HepG2 (cell line): ENCODE data around the gene PRELID1. TPM values are rescaled to one million over a fixed set of nuclear protein-coding genes. Genes with fewer than 3 reads are reported as not detected.

Source experiments
- ATF1 ChIP-seq: IDR thresholded peaks from 2 replicates; pipeline ENCODE4 v1.6.1; 2016; ENCODE audit warnings: mild to moderate bottlenecking, control low read depth
- ATF7 ChIP-seq, 2 experiments: fragments of 450-650 bp in 1 of 2; sonication (generic) in 1 of 2; formaldehyde crosslinking in 1 of 2; IDR thresholded peaks; 2 replicates each; pipeline versions ENCODE4 v1.4.0 to v1.6.1; 2016 to 2020; ENCODE audit warnings: antibody characterized with exemption in 1 of 2, mild to moderate bottlenecking in 1 of 2, missing genetic modification reagents in 1 of 2
- CHD2 ChIP-seq: IDR thresholded peaks from 2 replicates; pipeline ENCODE4 v1.6.1; 2011; ENCODE audit warnings: low read depth, low read length, improper control_type of control experiment
- EED ChIP-seq: sonication (generic); formaldehyde crosslinking; IDR thresholded peaks from 2 replicates; pipeline ENCODE4 v1.5.0; 2020; ENCODE audit warnings: mild to moderate bottlenecking, missing genetic modification reagents
- FLYWCH1 ChIP-seq: sonication (generic); formaldehyde crosslinking; IDR thresholded peaks from 2 replicates; pipeline ENCODE4 v1.8.1; 2023; ENCODE audit warnings: mild to moderate bottlenecking, missing genetic modification reagents
- GMEB1 ChIP-seq: sonication (generic); formaldehyde crosslinking; IDR thresholded peaks from 2 replicates; pipeline ENCODE4 v1.5.1; 2020; ENCODE audit warnings: missing genetic modification reagents, mild to moderate bottlenecking, borderline replicate concordance
- KDM2A ChIP-seq: sonication (generic); formaldehyde crosslinking; IDR thresholded peaks from 2 replicates; pipeline ENCODE4 v1.4.0; 2020; ENCODE audit warnings: low read depth, missing genetic modification reagents, borderline replicate concordance
- KLF6 ChIP-seq: IDR thresholded peaks from 2 replicates; pipeline ENCODE4 v1.8.0; 2016; ENCODE audit warnings: missing biosample characterization, missing genetic modification reagents
- PITX1 ChIP-seq: sonication (generic); formaldehyde crosslinking; IDR thresholded peaks from 2 replicates; pipeline ENCODE4 v1.5.1; 2020; ENCODE audit warnings: mild to moderate bottlenecking, missing genetic modification reagents
- RXRA ChIP-seq: sonication (generic); formaldehyde crosslinking; IDR thresholded peaks from 2 replicates; pipeline ENCODE4 v1.5.1; 2020; ENCODE audit warnings: missing genetic modification reagents
- polyA plus RNA-seq, 8 experiments: library from polyadenylated mRNA; depleted of rRNA in 3 of 8; stranded (reverse) in 7 of 8; unstranded in 1 of 8; fragments of >200 nt; fragmentation: Illumina TruSeq in 4 of 8; extraction: Trizol in 4 of 8; gene quantifications; 2 replicates each; pipeline versions ENCODE4 v1.2.1 to v1.2.3, GENCODE V29; 2011 to 2016; ENCODE audit warnings: low read depth in 4 of 8, missing spikeins in 1 of 8, mixed read lengths in 1 of 8; ENCODE audit not compliant: insufficient read depth in 1 of 8
- total RNA-seq, 5 experiments: library from RNA; depleted of rRNA; stranded (reverse); fragments of >200 nt; fragmentation: Illumina TruSeq; extraction: Trizol; gene quantifications; 2 replicates each; pipeline ENCODE4 v1.2.3, GENCODE V29; 2016; ENCODE audit warnings: low read depth in 1 of 5
- TF ChIP-seq, protein P1 (sequence below): sonication (generic); formaldehyde crosslinking; IDR thresholded peaks from 2 replicates; pipeline ENCODE4 v1.5.1; 2020; ENCODE audit warnings: missing genetic modification reagents, mild to moderate bottlenecking, borderline replicate concordance
- TF ChIP-seq, protein P2 (sequence below): conservative IDR thresholded peaks from 2 replicates; pipeline ENCODE4 v1.6.1; 2018; ENCODE audit warnings: missing genetic modification reagents

The PRELID1 gene
- total and polyA plus RNA-seq, 2 of the 13 experiments (the other 11 are each of a cell fraction or from before 2014, with no cell fraction given), result 250 to 271 TPM

DNA sequence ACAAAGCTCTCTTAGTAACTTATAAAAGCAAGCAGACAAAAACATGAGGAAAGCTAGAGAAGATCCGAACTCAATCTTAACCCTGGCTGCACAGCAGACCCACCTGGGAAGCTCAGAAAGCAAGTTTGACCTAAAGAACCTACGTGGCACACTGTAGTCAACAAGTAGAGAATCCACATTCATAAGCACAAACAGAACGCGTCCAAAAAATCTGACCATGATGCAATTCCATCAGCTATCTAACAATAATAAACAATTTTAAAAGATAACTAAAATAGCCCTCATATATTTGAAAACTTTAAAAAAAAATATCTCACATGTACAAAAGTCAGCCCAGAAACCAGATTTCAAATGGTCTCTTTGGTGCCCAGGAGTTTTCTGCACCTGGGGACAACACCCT lies 43.2 kb downstream of the PRELID1 start (continued):
- TF ChIP-seq KLF6 (CRISPR knock-in tag) (no peak), GMEB1 (CRISPR knock-in tag) (no peak), CHD2 (no peak), ATF7 (IDR thresholded peaks at IDR 0.05) (no peak), ATF7 (CRISPR knock-in tag; IDR thresholded peaks at IDR 0.05) (no peak), KDM2A (no peak), FLYWCH1 (CRISPR knock-in tag) (no peak), ATF1 (CRISPR knock-in tag) (no peak), EED (CRISPR knock-in tag) (no peak), PITX1 (CRISPR knock-in tag) (no peak), RXRA (CRISPR knock-in tag) (no peak)
- TF ChIP-seq, protein P1, sequence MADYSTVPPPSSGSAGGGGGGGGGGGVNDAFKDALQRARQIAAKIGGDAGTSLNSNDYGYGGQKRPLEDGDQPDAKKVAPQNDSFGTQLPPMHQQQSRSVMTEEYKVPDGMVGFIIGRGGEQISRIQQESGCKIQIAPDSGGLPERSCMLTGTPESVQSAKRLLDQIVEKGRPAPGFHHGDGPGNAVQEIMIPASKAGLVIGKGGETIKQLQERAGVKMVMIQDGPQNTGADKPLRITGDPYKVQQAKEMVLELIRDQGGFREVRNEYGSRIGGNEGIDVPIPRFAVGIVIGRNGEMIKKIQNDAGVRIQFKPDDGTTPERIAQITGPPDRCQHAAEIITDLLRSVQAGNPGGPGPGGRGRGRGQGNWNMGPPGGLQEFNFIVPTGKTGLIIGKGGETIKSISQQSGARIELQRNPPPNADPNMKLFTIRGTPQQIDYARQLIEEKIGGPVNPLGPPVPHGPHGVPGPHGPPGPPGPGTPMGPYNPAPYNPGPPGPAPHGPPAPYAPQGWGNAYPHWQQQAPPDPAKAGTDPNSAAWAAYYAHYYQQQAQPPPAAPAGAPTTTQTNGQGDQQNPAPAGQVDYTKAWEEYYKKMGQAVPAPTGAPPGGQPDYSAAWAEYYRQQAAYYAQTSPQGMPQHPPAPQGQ (CRISPR knock-in tag), result no peak
- TF ChIP-seq, protein P2, sequence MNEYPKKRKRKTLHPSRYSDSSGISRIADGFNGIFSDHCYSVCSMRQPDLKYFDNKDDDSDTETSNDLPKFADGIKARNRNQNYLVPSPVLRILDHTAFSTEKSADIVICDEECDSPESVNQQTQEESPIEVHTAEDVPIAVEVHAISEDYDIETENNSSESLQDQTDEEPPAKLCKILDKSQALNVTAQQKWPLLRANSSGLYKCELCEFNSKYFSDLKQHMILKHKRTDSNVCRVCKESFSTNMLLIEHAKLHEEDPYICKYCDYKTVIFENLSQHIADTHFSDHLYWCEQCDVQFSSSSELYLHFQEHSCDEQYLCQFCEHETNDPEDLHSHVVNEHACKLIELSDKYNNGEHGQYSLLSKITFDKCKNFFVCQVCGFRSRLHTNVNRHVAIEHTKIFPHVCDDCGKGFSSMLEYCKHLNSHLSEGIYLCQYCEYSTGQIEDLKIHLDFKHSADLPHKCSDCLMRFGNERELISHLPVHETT, result no peak
